IMR-90 (cell line): Measurements from ENCODE around the gene CASS4.

Experiments
- CEBPB ChIP-seq: IDR thresholded peaks from 2 replicates; pipeline ENCODE4 v1.6.1; 2012; ENCODE audit warnings: low read depth, low read length, improper control_type of control experiment
- FOS ChIP-seq: fragments of 150-350 bp; IDR thresholded peaks from 2 replicates; pipeline ENCODE4 v1.6.1; 2016; ENCODE audit warnings: low read depth, low read length
- MAFK ChIP-seq: IDR thresholded peaks from 2 replicates; pipeline ENCODE4 v1.6.1; 2012; ENCODE audit warnings: low read depth, low read length, improper control_type of control experiment
- MAZ ChIP-seq: IDR thresholded peaks from 2 replicates; pipeline ENCODE4 v1.6.1; 2012; ENCODE audit warnings: low read depth, mild to moderate bottlenecking, low read length, improper control_type of control experiment, moderate library complexity, borderline replicate concordance
- MXI1 ChIP-seq: IDR thresholded peaks from 2 replicates; pipeline ENCODE4 v1.6.1; 2012; ENCODE audit warnings: low read depth, mild to moderate bottlenecking, low read length, moderate library complexity, borderline replicate concordance
- POLR2A ChIP-seq: IDR thresholded peaks from 2 replicates; pipeline ENCODE4 v1.6.1; 2012; ENCODE audit warnings: mild to moderate bottlenecking, low read depth, low read length
- RAD21 ChIP-seq: IDR thresholded peaks from 2 replicates; pipeline ENCODE4 v1.6.1; 2012; ENCODE audit warnings: low read length, improper control_type of control experiment
- RCOR1 ChIP-seq: IDR thresholded peaks from 2 replicates; pipeline ENCODE4 v1.6.1; 2012; ENCODE audit warnings: mild to moderate bottlenecking, low read length, improper control_type of control experiment; ENCODE audit not compliant: insufficient replicate concordance
- RFX5 ChIP-seq: IDR thresholded peaks from 2 replicates; pipeline ENCODE4 v1.8.0; 2012; ENCODE audit warnings: low read depth, mild to moderate bottlenecking, low read length, moderate library complexity
- SMC3 ChIP-seq: fragments of 150-350 bp; IDR thresholded peaks from 2 replicates; pipeline ENCODE4 v1.6.1; 2016; ENCODE audit warnings: low read depth, mild to moderate bottlenecking, antibody characterized with exemption, low read length, moderate library complexity
- TF ChIP-seq, protein P1 (sequence below): conservative IDR thresholded peaks from 2 replicates; pipeline ENCODE4 v1.5.1; 2012; ENCODE audit warnings: mild to moderate bottlenecking, low read depth, low read length, improper control_type of control experiment
- TF ChIP-seq, protein P2 (sequence below): fragments of 150-350 bp; IDR thresholded peaks from 2 replicates; pipeline ENCODE4 v1.6.1; 2017; ENCODE audit warnings: mild to moderate bottlenecking, antibody characterized with exemption, low read length, low read depth

DNA sequence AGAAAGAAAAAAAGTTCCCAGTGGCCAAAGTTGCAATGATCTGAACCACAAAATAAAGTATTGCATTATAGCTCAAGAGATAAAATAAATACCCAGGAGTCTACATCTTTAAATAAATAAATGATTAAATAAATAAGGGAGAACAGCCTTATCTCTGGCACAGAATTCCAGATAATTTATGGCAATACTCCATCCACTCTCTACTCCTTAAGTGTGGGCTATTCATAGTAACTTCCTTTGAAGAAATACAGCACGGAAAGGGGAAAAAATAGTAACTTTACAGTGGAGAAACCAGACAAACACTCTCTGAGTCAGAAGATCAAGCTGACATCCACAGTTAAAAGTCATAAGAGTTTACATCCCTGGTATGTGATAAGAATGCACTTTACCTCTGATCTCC is 31.7 kb upstream of the CASS4 start:
- TF ChIP-seq, protein P1, sequence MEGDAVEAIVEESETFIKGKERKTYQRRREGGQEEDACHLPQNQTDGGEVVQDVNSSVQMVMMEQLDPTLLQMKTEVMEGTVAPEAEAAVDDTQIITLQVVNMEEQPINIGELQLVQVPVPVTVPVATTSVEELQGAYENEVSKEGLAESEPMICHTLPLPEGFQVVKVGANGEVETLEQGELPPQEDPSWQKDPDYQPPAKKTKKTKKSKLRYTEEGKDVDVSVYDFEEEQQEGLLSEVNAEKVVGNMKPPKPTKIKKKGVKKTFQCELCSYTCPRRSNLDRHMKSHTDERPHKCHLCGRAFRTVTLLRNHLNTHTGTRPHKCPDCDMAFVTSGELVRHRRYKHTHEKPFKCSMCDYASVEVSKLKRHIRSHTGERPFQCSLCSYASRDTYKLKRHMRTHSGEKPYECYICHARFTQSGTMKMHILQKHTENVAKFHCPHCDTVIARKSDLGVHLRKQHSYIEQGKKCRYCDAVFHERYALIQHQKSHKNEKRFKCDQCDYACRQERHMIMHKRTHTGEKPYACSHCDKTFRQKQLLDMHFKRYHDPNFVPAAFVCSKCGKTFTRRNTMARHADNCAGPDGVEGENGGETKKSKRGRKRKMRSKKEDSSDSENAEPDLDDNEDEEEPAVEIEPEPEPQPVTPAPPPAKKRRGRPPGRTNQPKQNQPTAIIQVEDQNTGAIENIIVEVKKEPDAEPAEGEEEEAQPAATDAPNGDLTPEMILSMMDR = no peak
- TF ChIP-seq POLR2A = no peak
- no peak for TF ChIP-seq RCOR1
- TF ChIP-seq FOS = 0 out of 2 replicates have a peak, but pooled peaks have one; percentile 8
- no peak for TF ChIP-seq MAZ
- no peak for TF ChIP-seq MAFK
- no peak for TF ChIP-seq MXI1
- no peak for TF ChIP-seq SMC3
- no peak for TF ChIP-seq RFX5
- TF ChIP-seq CEBPB = peak; percentile 32; the same call in 1 of the 2 replicates
- no peak for TF ChIP-seq RAD21
- TF ChIP-seq, protein P2, sequence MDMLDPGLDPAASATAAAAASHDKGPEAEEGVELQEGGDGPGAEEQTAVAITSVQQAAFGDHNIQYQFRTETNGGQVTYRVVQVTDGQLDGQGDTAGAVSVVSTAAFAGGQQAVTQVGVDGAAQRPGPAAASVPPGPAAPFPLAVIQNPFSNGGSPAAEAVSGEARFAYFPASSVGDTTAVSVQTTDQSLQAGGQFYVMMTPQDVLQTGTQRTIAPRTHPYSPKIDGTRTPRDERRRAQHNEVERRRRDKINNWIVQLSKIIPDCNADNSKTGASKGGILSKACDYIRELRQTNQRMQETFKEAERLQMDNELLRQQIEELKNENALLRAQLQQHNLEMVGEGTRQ = no peak
